HEK293 (cell line): ENCODE measurements around the gene EXOC7.

Experiments used
- CTCF ChIA-PET: fragments of 350-600 bp; formaldehyde crosslinking; extraction: SDS; loops from one replicate; lab custom pipeline; 2021; ENCODE audit warnings: antibody characterized with exemption; lab: Yijun Ruan, JAX
- POLR2A ChIA-PET: fragments of 300-600 bp; formaldehyde crosslinking; extraction: SDS; loops from one replicate; lab custom pipeline; 2020; ENCODE audit warnings: antibody characterized with exemption, inconsistent platforms; lab: Yijun Ruan, JAX
- H3K27ac ChIP-seq: fragments of 200-500 bp; sonication (Bioruptor generic); 2 replicates; pipeline ENCODE4 v1.5.1; 2014; ENCODE audit warnings: low read depth, low read length, control low read depth, inconsistent platforms; ENCODE audit errors: extremely low read depth
- H3K36me3 ChIP-seq, 2 experiments: fragments of 200-500 bp in 1 of 2; sonication (Bioruptor generic) in 1 of 2; 1 replicate in 1 of 2; 2 replicates in 1 of 2; pipeline ENCODE4 v1.5.1; 2014 to 2017; ENCODE audit warnings: inconsistent platforms in 2 of 2, low read length in 2 of 2; ENCODE audit not compliant: control insufficient read depth in 2 of 2, insufficient read depth in 1 of 2
- H3K4me1 ChIP-seq: fragments of 200-500 bp; sonication (Bioruptor generic); 2 replicates; pipeline ENCODE4 v1.5.1; 2014; ENCODE audit warnings: mild to moderate bottlenecking, low read length, inconsistent platforms; ENCODE audit not compliant: control insufficient read depth, insufficient read depth
- H3K4me3 ChIP-seq: 2 replicates; pipeline ENCODE4 v1.5.1; 2011; ENCODE audit warnings: low read depth, mild to moderate bottlenecking, control low read depth, low read length, moderate library complexity
- H3K9me3 ChIP-seq: fragments of 200-500 bp; sonication (Bioruptor generic); 2 replicates; pipeline ENCODE4 v1.5.1; 2014; ENCODE audit warnings: low read depth, low read length, inconsistent platforms; ENCODE audit not compliant: control insufficient read depth, insufficient read depth
- EGR2 ChIP-seq: fragments of 450-650 bp; formaldehyde crosslinking; IDR thresholded peaks from 2 replicates; pipeline ENCODE4 v1.5.1; 2016; ENCODE audit warnings: low read depth, missing biosample characterization, missing genetic modification characterization
- FEZF1 ChIP-seq: fragments of 450-650 bp; formaldehyde crosslinking; IDR thresholded peaks from 2 replicates; pipeline ENCODE4 v1.5.1; 2016; ENCODE audit warnings: missing biosample characterization, missing genetic modification characterization
- KLF1 ChIP-seq: fragments of 450-650 bp; formaldehyde crosslinking; IDR thresholded peaks from 2 replicates; pipeline ENCODE4 v1.5.1; 2016; ENCODE audit warnings: missing biosample characterization, missing genetic modification characterization
- KLF16 ChIP-seq: fragments of 450-650 bp; formaldehyde crosslinking; IDR thresholded peaks from 2 replicates; pipeline ENCODE4 v1.5.1; 2017; ENCODE audit warnings: missing biosample characterization, missing genetic modification characterization
- PRDM1 ChIP-seq: fragments of 450-650 bp; formaldehyde crosslinking; IDR thresholded peaks from 2 replicates; pipeline ENCODE4; 2016; ENCODE audit warnings: missing biosample characterization, missing genetic modification characterization
- RBAK ChIP-seq: fragments of 450-650 bp; formaldehyde crosslinking; IDR thresholded peaks from 2 replicates; pipeline ENCODE4 v1.5.1; 2016; ENCODE audit warnings: missing biosample characterization, missing genetic modification characterization
- SALL2 ChIP-seq: fragments of 450-650 bp; formaldehyde crosslinking; IDR thresholded peaks from 2 replicates; pipeline ENCODE4 v1.5.0; 2017; ENCODE audit warnings: missing biosample characterization, mild to moderate bottlenecking, missing genetic modification characterization, borderline replicate concordance
- YY2 ChIP-seq: fragments of 450-650 bp; formaldehyde crosslinking; IDR thresholded peaks from 2 replicates; pipeline ENCODE4 v1.5.1; 2016; ENCODE audit warnings: missing biosample characterization, missing genetic modification characterization
- ZFHX2 ChIP-seq: fragments of 450-650 bp; formaldehyde crosslinking; conservative IDR thresholded peaks from 2 replicates; pipeline ENCODE4 v1.5.1; 2016; ENCODE audit warnings: missing biosample characterization, missing genetic modification characterization
- ZNF16 ChIP-seq: fragments of 450-650 bp; formaldehyde crosslinking; IDR thresholded peaks from 2 replicates; pipeline ENCODE4 v1.5.1; 2016; ENCODE audit warnings: low read depth, missing biosample characterization, missing genetic modification characterization
- ZNF223 ChIP-seq: fragments of 450-650 bp; formaldehyde crosslinking; IDR thresholded peaks from 2 replicates; pipeline ENCODE4 v1.5.1; 2016; ENCODE audit warnings: missing biosample characterization, missing genetic modification characterization
- ZNF24 ChIP-seq: fragments of 450-650 bp; formaldehyde crosslinking; IDR thresholded peaks from 2 replicates; pipeline ENCODE4 v1.5.1; 2016; ENCODE audit warnings: missing biosample characterization, missing genetic modification characterization
- ZNF248 ChIP-seq: fragments of 450-650 bp; formaldehyde crosslinking; IDR thresholded peaks from 2 replicates; pipeline ENCODE4 v1.5.1; 2017; ENCODE audit warnings: missing biosample characterization, missing genetic modification characterization
- ZNF394 ChIP-seq: fragments of 450-650 bp; formaldehyde crosslinking; IDR thresholded peaks from 2 replicates; pipeline ENCODE4 v1.5.1; 2016; ENCODE audit warnings: missing biosample characterization, missing genetic modification characterization, mild to moderate bottlenecking, moderate library complexity, borderline replicate concordance
- ZNF501 ChIP-seq: fragments of 450-650 bp; formaldehyde crosslinking; IDR thresholded peaks from 2 replicates; pipeline ENCODE4 v1.5.1; 2016; ENCODE audit warnings: missing biosample characterization, missing genetic modification characterization
- ZNF555 ChIP-seq: fragments of 450-650 bp; formaldehyde crosslinking; conservative IDR thresholded peaks from 2 replicates; pipeline ENCODE4 v1.5.1; 2017; ENCODE audit warnings: missing biosample characterization, mild to moderate bottlenecking, missing genetic modification characterization, inconsistent platforms
- ZNF560 ChIP-seq: fragments of 450-650 bp; formaldehyde crosslinking; IDR thresholded peaks from 2 replicates; pipeline ENCODE4 v1.5.1; 2017; ENCODE audit warnings: missing biosample characterization, missing genetic modification characterization, borderline replicate concordance
- ZNF654 ChIP-seq: fragments of 450-650 bp; formaldehyde crosslinking; IDR thresholded peaks from 2 replicates; pipeline ENCODE4 v1.5.1; 2016; ENCODE audit warnings: low read depth, missing biosample characterization, missing genetic modification characterization
- ZNF747 ChIP-seq: fragments of 450-650 bp; formaldehyde crosslinking; IDR thresholded peaks from 2 replicates; pipeline ENCODE4 v1.5.1; 2016; ENCODE audit warnings: missing biosample characterization, missing genetic modification characterization
- ZNF830 ChIP-seq: fragments of 450-650 bp; IDR thresholded peaks from 2 replicates; pipeline ENCODE4 v1.5.0; 2018; ENCODE audit warnings: missing biosample characterization, missing genetic modification characterization, low read depth, mild to moderate bottlenecking, moderate library complexity
- TF ChIP-seq, protein P1 (sequence below): fragments of 450-650 bp; formaldehyde crosslinking; IDR thresholded peaks from 2 replicates; pipeline ENCODE4 v1.5.1; 2016; ENCODE audit warnings: missing biosample characterization, missing genetic modification characterization
- TF ChIP-seq, protein P2 (sequence below): fragments of 450-650 bp; formaldehyde crosslinking; IDR thresholded peaks from 2 replicates; pipeline ENCODE4 v1.5.1; 2017; ENCODE audit warnings: missing biosample characterization, missing genetic modification characterization

Gene EXOC7

DNA sequence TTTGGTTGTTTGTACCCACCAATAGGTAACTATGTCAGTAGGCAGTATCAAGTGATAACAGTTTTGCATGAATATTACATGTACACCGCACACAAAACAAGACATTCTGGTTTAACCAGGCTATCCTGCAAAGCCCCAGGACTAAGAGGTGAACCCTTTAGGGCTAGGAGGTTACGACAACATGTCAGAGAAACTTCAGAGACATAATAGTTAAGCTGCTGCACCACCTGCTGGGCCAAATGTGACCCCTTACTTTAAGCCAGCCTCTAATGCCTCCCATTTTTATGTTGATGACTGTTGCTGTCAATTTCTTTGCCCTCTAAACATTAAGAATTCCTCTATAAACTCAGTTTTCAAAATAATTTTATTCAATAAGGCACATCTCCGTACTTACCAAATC, 46.7 kb downstream of the EXOC7 start:
- TF ChIP-seq ZNF16 (tag by site-specific recombination) (no peak), ZNF248 (no peak), KLF16 (no peak)
- TF ChIP-seq, protein P1, sequence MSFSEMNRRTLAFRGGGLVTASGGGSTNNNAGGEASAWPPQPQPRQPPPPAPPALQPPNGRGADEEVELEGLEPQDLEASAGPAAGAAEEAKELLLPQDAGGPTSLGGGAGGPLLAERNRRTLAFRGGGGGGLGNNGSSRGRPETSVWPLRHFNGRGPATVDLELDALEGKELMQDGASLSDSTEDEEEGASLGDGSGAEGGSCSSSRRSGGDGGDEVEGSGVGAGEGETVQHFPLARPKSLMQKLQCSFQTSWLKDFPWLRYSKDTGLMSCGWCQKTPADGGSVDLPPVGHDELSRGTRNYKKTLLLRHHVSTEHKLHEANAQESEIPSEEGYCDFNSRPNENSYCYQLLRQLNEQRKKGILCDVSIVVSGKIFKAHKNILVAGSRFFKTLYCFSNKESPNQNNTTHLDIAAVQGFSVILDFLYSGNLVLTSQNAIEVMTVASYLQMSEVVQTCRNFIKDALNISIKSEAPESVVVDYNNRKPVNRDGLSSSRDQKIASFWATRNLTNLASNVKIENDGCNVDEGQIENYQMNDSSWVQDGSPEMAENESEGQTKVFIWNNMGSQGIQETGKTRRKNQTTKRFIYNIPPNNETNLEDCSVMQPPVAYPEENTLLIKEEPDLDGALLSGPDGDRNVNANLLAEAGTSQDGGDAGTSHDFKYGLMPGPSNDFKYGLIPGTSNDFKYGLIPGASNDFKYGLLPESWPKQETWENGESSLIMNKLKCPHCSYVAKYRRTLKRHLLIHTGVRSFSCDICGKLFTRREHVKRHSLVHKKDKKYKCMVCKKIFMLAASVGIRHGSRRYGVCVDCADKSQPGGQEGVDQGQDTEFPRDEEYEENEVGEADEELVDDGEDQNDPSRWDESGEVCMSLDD (tag by site-specific recombination) = no peak

DNA sequence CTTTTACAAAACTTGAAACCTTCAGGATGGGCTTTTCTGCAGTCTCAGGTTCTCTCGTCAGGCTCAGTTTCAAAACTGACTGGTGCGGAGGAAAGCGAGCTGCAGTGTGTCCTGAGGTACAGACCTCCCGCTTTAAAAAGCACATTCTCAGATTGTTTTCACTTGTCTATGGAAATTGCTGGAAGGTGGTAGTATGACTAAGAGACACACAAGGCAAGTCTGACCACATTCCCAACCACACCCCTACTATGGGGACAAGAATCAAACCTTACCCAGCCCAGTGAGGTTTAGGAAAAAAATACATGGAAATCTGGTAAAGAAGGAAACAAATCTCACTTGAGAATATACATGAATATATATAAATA, 49.5 kb downstream of the EXOC7 start:
- ChIA-PET POLR2A (interaction anchor here (1.0 to 1.4 kb wide), 2 partner anchors 12 to 25 kb away, joined by 4 to 5 read pairs; no protein-coding TSS in a partner anchor), CTCF (interaction anchor here (0.6 to 7.1 kb wide), 2 partner anchors 30 to 40 kb away, joined by 4 to 58 read pairs; no protein-coding TSS in a partner anchor)
- Histone ChIP-seq H3K36me3 (peaks cover 68 to 93% of the 10 kb centered on the region in 2 experiments), H3K27ac (no peak overlapping the region; the same call in 1 of the 2 replicates), H3K4me3 (no peak overlapping the region), H3K4me1 (peaks cover 5% of the 10 kb centered on the region), H3K9me3 (no peaks in the 10 kb centered on the region)
- TF ChIP-seq KLF1 (tag by site-specific recombination) (0 out of 2 replicates have a peak, but pooled peaks have one; percentile 37), ZNF654 (no peak)

More for the DNA sequence above, 46.7 kb downstream of the EXOC7 start:
- Histone ChIP-seq H3K9me3 (no peaks in the 10 kb centered on the region), H3K36me3 (peaks cover 76 to 90% of the 10 kb centered on the region in 2 experiments), H3K4me3 (no peak overlapping the region), H3K4me1 (peaks cover 5% of the 10 kb centered on the region), H3K27ac (no peak overlapping the region)
- ChIA-PET CTCF (interaction anchor here (0.6 to 7.1 kb wide), 5 partner anchors 16 to 223 kb away, joined by 3 to 58 read pairs (median 3); no protein-coding TSS in a partner anchor), POLR2A (interaction anchor here (0.6 to 1.7 kb wide), 2 partner anchors 11 to 27 kb away, joined by 4 read pairs; no protein-coding TSS in a partner anchor)

DNA sequence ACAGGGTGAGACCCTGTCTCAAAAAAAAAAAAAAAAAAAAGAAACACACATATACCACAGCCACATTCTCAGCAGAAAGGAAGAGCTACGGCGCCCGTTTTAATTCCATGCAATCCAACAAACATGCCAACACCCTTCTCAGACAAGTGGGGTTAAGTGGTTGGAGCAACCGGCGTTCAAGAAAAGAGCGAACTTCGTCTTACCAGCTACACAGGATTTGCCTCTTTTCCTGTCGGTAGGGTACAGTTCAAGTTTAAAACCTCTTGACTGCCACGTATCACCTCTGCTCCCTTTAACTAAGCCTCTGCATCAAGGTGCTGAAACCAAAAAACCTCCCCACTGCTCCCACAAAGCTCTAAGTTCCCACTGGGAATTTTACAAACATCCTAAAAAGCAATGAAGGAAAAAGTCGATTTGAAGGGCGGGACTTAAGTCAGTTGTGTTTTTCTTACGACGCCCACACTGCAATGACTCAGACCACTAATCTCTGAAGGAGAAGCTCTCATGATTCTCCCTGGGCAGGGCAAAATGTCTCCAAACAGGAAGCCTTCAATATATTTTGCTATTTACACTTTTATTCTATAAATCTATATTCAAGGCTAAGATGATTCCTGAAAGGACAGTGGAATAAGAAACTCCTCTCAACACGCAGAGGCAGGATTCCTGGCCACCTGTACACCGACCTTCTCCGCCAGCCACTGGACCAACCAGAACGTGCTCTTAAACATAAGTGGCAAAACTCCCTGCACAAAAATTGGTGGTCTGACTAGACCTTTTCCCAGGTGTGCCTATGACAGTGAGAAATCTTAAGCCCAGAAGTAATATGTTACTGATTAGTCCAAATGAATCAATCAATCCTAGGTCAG, 50.1 kb downstream of the EXOC7 start:
- ChIA-PET CTCF (interaction anchor here (7.1 kb wide), 1 partner anchor 40 kb away, joined by 58 read pairs; no protein-coding TSS in a partner anchor), POLR2A (interaction anchor here (0.6 to 2.3 kb wide), 5 partner anchors 11 to 686 kb away, joined by 3 to 5 read pairs (median 5); partner anchors contain the start of gene SRP68)
- H3K27ac ChIP-seq = no peak overlapping the region; the same call in 1 of the 2 replicates
- peaks cover 5% of the 10 kb centered on the region for H3K4me1 ChIP-seq
- H3K9me3 ChIP-seq = no peaks in the 10 kb centered on the region
- H3K4me3 ChIP-seq = no peak overlapping the region
- peaks cover 65 to 93% of the 10 kb centered on the region in 2 experiments for H3K36me3 ChIP-seq
- TF ChIP-seq ZNF223 (no peak), YY2 (no peak), ZFHX2 (tag by site-specific recombination) (peak; percentile 63), FEZF1 (tag by site-specific recombination) (no peak), PRDM1 (no peak), ZNF747 (no peak), KLF16 (no peak), ZNF24 (no peak), ZNF555 (tag by site-specific recombination) (no peak), SALL2 (tag by site-specific recombination) (no peak), ZNF394 (tag by site-specific recombination) (peak; percentile 72), ZNF830 (tag by site-specific recombination) (no peak), EGR2 (peak; percentile 30; the same call in 1 of the 2 replicates), RBAK (no peak), KLF1 (tag by site-specific recombination) (peak; percentile 44), ZNF560 (tag by site-specific recombination) (no peak), ZNF501 (tag by site-specific recombination) (no peak)
- TF ChIP-seq, protein P2, sequence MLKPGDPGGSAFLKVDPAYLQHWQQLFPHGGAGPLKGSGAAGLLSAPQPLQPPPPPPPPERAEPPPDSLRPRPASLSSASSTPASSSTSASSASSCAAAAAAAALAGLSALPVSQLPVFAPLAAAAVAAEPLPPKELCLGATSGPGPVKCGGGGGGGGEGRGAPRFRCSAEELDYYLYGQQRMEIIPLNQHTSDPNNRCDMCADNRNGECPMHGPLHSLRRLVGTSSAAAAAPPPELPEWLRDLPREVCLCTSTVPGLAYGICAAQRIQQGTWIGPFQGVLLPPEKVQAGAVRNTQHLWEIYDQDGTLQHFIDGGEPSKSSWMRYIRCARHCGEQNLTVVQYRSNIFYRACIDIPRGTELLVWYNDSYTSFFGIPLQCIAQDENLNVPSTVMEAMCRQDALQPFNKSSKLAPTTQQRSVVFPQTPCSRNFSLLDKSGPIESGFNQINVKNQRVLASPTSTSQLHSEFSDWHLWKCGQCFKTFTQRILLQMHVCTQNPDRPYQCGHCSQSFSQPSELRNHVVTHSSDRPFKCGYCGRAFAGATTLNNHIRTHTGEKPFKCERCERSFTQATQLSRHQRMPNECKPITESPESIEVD = peak; percentile 51
- TF ChIP-seq, protein P1 (tag by site-specific recombination) = no peak
